T-helper 1 cell treated with Interleukin-12 subunit alpha and Interleukin-12 subunit beta and Interleukin-4 antibody, amounts not matched to agents 30 ng/mL and 1 ng/mL, for 36 hours (primary cell): ENCODE data around the gene JAG2. TPM values are rescaled to one million over a fixed set of nuclear protein-coding genes. Genes with fewer than 3 reads are reported as not detected.

Source experiments
- intact Hi-C: fragments of 100-400 bp; cut with micrococcal nuclease; formaldehyde crosslinking; loops from one replicate; pipeline ENCODE4 v1.15.1; 2024
- total RNA-seq: library from RNA; stranded (reverse); gene quantifications from 2 replicates; pipeline ENCODE4 v1.2.3, GENCODE V29; 2022

The JAG2 gene
- total RNA-seq, 1 donor from 2014 or later: 7.2 TPM

DNA sequence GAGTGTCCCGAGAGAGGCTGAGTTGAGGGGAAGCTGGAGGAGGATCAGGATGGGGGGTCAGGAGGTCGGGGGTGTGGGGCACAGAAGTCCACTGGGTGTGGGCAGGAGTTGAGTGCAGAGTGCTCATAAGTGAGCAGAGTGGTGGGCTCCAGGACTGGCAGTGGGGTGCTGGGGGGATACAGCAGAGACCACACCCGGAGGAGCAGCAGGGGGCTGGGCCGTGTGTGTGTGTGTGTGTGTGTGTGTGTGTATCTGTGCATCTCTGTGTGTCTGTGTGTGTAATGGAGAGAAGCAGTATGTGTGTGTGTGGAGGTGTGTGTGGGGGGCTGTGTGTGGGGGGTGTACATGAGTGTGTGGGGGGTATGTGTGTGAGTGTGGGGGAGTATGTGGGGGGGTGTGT lies 17.4 kb upstream of the JAG2 start:
- intact Hi-C loops: no loop called here

DNA sequence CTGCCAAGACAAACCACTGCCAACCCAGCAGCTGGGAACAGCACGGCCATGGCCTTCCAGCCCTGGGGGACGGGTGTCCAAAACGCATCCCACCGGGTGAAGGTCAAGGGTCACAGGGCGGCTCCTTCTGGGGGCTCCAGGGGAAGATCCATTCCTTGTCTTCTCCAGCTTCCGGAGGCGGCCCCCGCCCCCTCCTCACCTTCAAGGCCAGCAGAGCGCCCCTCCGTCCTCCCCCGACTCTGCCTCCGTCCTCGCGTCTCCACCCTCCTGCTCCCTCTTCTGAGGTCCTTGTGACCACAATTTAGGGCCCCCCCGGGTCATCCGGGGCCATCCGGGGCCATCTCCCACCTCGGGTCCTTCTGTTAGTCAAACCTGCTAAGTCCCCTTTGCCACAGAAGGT lies 16.4 kb upstream of the JAG2 start:
- intact Hi-C loops: no loop called here

DNA sequence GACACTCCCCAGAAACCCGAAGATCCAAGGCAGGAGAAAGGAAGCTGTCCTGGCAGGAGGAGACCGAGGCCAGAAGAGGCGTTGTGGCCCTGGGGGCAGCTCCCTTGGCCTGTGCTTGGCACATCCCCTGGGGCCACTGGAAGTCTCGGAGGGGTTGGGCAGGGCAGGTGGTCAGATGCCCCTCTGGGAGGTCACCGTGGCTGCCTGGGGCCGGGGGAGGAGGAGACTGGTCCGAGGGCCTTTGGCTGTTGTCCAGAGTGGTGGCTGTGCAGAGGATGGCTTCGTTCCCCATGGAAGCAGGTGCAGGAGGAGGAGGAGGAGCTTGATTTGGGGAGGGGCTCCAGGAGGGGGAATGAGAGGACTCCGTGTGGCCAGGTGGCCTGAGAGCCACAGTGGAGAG lies 15.9 kb upstream of the JAG2 start:
- intact Hi-C loops: no loop called here

DNA sequence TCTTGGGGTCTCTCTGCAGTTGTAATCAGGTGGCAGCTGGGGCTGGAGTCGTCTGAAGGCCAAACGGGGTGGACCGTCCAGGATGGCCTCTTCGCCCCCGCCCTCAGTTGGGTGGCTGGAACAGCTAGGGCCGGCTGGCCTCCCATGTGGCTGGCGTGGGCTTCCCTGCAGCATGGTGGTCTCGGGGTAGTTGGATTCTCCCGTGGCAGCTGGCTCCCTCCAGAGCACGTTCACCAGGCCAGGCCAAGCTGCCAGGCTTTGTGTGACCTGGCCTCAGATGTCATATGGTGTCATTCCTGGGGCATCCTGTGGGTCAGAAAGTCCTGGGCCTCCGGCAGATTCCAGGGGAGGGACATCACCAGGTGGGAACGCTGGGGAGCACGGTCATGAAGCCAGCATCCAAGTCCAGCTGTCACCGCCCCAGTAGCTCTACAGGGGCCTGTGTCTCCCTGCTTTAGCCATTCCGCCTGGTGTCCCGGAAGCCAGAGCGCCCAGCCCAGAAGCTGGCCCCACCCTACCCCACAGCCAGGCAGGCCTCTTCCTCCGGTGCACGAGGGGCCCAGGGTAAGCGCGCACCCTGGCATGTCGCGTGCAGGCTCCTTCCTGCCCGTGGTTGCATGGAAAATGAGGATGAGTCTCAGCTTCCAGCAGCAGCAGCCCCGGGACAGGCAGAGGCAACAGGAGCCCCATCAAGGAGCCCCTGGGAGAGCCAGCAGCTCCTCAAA lies 13.9 kb upstream of the JAG2 start:
- intact Hi-C loops: no loop called here

DNA sequence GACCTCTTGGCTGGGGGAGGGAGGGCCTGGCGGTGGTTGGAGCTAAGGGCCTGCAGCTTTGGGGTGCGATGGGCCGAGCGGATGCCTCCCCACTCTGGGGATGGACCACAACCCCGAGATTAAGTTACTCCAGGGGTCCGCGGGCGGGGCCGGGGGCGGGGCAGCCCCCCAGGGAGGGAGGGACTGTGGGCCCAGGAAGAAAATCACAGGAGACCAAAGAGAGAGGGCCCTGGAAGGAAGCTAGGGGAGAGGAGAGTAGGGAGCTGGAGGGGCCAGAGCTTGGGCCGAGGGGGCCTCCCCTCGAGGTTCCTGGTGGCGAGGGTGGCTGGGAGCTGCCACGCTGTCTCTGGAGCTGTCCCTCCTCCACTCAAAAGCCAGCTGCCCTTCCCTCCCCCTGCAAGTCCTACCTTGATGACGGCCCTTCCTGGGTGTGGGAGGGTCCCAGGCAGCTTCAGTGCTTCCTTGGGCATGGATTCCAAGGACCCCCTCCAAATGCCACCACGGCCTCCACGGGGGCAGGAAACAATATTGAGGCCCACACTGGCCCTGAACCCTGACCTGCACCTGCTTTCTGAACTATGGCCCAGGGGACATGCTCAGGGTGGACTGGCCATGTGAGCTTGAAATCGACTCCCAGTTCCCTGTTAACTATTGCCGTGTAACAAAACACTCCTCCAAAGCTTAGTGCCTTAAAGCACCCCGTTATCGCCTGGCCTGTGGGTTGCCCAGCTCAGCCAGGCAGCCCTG lies 13.1 kb upstream of the JAG2 start:
- intact Hi-C loops: loop anchor here (1.0 kb wide), 2 partner anchors 91 to 120 kb away; partner anchors contain the start of gene BRF1

GRCh38 chr14:105180592-105181548 lies 12.3 kb upstream of the JAG2 start, which contains the start of gene NUDT14:
TSS of gene NUDT14 (minus strand) at chr14:105181312. CDS start at chr14:105181209, 103 bp downstream.
- intact Hi-C loops: loop anchor here (1.0 kb wide), 3 partner anchors 13 to 120 kb away; partner anchors contain the start of genes BRF1 and JAG2

DNA sequence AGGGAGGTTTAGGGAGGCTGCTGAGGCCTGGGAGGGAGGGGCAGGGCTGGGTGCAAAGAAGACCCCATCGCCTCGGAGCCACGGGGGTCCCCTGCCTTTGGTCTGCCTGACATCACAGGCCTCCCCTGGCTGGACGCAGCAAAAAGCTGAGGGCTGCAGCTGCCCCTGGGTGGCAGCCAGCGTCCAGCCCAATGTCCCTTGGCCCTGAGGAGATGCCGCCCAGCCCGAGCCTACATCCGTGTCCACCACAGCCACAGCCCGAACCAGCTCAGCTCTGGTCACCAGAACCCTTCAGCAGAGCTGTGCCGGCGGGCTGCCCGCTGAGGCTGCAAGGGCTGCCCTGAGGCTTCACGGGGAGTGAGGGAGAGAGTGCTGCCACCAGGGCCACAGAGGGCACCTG lies 10.6 kb upstream of the JAG2 start:
- intact Hi-C loops: no loop called here

- intact Hi-C loops: no loop called here
Observed at GRCh38 chr14:105178868-105179140, 10.2 kb upstream of the JAG2 start.

- intact Hi-C loops: no loop called here
Observed at GRCh38 chr14:105178069-105178867, 9.7 kb upstream of the JAG2 start.

- intact Hi-C loops: no loop called here
Observed at GRCh38 chr14:105177082-105177481, 8.5 kb upstream of the JAG2 start.

DNA sequence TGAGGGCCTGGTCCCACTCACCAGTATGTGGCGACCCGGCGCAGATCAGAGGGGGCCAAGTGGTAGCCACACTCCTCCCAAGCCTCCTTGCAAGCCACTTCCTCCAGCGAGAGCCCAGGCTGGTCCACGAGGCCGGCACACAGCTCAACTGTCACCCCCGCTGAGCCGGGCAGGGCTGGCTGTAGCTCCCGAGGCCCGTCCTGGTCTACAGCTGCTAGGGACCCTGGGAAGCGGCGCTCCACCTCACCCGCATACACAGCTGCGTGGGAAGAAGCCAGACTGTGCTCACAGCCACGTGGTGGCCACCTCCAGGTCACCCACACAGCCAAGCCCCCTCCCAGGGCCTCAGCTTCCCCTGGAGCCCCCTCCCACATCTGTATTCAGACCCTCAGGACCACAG lies 7.9 kb upstream of the JAG2 start:
- intact Hi-C loops: no loop called here

DNA sequence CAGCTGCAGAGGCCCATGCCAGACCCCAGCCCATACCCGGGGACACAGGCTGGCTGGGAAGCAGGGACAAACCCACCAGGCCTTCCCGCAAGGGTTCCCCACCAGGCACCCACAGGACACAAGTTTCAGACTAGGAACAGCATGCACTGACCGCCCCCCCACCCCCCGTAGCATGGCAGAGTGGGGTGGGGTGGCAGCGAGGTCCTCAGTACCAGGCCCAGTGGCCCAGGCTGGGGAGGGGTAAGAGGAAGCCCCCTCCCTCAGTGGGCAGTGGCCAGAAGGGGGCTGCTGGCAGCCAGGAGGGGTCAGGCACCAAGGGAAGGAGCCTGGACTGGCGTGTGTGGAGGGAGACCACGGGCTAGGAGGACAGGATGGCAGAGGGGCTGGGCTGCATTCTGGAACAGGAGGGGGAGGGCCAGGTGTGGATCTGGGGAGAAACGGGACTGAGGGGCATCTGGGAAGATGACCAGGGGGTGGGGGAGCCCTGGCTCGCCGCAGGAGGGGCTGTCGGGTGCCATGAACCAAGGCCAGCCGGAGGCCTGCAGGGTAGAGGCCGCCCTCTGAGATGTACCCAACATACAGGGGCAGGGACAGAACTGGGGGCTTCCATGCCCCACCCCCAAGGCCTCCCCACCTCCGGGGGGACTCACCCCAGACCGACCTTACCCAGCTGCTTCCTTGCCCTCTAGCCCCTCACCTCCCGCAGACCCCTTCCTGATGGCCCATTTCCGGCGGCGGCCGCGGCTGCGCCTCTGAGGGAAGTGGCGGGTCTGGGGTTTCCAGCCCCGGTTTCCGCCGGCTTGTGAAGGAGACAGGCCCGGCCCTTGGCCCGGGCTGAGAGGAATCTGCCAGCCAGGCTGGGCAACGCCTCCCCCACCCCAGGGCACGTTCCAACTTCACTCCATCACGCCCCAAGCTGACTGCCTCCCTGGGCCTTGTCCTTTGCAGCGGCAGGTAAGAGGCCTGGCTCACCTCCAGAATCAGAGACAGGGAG lies 5.6 kb upstream of the JAG2 start:
- intact Hi-C loops: no loop called here

- intact Hi-C loops: no loop called here
Observed at GRCh38 chr14:105173145-105173544, 4.6 kb upstream of the JAG2 start.

DNA sequence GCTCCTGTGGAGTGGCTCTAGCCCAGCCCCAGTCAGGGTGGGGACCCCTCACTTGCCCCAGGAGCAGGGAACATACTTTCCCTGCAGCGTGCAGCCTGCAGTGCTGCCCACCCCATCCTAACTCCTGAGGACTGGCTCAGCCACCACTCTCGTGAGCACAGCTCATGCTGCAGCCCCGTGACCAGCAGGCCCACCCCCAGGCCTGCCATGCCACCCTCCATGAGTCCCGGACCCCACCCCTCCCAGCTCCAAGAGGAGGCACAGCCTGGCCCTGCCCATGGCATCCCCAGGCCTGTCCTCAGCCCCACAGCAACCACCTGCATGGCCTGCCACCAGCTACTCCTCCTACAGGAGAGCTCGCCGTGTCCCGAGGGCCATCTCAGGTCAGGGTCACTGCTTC lies 3.9 kb upstream of the JAG2 start:
- intact Hi-C loops: no loop called here

- intact Hi-C loops: no loop called here
Observed at GRCh38 chr14:105171004-105171673, 2.6 kb upstream of the JAG2 start.

- intact Hi-C loops: loop anchor here (2.0 kb wide), 1 partner anchor 25 kb away; no protein-coding TSS in a partner anchor
Observed at GRCh38 chr14:105169776-105170655, 1.4 kb upstream of the JAG2 start.

DNA sequence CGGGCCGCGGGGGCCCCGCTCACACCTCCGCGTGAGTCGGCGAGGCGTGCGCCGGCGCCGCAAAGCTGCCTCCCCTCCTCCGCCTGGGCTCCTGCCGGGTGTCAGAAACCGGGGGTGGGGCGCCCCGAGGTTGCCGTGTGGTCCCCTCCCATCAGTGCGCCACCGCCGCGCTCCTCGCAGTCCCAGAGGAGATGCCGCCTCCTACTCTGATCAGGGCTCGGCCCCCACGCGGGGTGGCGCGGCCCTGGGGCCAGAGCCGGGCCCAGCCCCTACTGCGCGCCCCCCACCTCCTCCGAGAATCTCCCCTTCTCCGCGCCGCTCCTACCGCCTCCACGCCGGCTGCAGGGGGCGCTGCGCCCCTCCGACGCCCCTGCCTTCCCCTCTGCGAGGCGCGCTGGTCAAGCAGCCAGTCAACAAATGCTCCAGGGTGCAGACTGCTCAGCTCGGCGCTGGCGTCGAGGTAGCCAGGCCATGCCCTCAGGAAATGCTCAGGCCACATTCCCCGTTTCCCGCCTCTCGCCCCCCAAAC lies 467 bp upstream of the JAG2 start:
- intact Hi-C loops: loop anchor here (1.0 to 2.0 kb wide), 3 partner anchors 11 to 79 kb away; no protein-coding TSS in a partner anchor

DNA sequence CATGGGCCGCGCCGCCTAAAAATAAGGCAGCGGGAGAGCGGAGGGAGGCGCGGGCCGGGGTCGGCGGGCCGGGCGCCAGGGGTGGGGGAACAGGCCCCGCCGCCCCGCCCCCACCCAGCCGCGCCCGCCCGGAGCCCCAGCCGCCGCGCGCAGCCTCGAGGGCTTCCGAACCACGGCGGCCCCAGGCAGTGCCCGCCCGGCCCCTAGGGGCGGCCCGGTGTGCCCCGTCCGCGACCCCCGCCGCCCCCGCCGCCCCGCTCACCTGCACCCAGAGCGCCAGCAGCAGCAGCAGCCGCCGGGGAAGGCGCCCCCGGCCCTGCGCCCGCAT lies 519 bp downstream of the JAG2 start:
- intact Hi-C loops: loop anchor here (1.0 to 2.0 kb wide), 3 partner anchors 12 to 78 kb away; no protein-coding TSS in a partner anchor
